Activated CD4-positive, alpha-beta T cell treated with anti-CD3 and anti-CD28 coated beads for 1 hour (primary cell): ENCODE measurements around the gene FAM20C.

ENCODE experiments used
- DNase-seq: peaks from one replicate; pipeline ENCODE4 v3.0.0-alpha.2; 2020

FAM20C gene

GRCh38 chr7:159370-160270 lies 32.8 kb upstream of the FAM20C start:
- no peak for DNase-seq

GRCh38 chr7:160958-161725 lies 31.2 kb upstream of the FAM20C start:
- no peak for DNase-seq

GRCh38 chr7:162632-163297 lies 29.6 kb upstream of the FAM20C start:
- DNase-seq = no peak

DNA sequence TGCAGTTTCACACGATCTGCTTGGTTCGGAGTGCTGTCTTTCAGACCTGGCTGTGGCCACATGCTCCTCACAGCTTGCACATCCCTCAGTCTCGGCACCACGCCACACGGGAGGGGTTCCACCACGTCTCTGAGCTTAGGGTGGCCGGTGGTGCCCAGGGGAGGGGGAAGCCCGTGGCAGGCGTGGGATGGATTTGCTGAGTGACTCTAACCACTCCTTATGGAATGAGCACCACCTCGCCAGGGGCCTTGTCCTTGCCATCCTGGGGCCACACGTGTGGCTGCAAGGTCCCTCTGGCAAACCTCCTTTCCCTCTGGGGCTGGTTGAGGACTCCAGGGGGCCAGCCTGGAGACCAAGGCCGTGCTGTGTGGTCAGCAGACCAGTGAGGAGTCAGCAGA lies 29.1 kb upstream of the FAM20C start:
- DNase-seq = no peak

DNA sequence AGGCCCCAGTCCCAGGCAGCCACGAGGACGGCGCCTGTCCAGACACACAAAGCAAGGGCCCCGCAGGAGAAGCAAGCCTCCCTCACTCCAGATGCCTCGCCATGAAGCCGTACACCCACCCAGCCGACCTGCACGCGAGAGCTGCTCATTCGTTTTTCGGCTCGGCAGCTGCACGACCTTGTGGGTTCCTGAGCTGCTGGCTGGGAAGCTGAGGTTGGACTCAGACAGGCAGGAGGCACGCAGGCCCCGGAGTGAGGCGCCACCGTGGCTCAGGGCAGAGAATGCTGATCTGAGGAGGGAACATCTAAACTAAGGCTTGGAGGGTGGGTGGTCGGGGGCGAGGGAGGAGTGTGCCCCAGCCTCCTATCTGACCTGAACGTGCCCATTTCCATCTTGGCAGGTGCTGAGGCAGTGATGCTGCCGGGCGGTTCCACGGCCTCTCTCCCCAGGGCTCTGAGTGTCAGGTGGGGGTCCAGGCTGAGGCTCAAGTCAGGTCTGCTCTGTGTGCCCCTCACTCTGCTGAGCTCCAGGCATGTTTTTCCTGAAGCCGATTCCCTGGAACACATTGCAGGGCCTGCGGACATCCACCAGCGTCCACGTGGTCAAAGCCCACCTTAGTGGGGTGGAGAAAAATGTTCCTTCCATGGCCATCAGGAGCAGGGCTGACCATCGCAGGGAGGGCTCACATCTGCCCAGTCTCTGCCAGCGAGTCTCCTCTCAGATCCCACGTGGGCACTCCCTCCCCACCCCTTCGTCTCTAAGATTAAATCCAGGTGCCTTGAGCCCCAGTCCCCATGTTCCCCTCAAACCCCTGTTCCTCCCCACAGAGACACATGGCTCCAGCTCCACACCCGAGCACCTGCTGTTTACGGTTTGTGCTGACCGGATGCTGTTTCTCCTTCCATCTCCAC lies 28.1 kb upstream of the FAM20C start:
- no peak for DNase-seq

DNA sequence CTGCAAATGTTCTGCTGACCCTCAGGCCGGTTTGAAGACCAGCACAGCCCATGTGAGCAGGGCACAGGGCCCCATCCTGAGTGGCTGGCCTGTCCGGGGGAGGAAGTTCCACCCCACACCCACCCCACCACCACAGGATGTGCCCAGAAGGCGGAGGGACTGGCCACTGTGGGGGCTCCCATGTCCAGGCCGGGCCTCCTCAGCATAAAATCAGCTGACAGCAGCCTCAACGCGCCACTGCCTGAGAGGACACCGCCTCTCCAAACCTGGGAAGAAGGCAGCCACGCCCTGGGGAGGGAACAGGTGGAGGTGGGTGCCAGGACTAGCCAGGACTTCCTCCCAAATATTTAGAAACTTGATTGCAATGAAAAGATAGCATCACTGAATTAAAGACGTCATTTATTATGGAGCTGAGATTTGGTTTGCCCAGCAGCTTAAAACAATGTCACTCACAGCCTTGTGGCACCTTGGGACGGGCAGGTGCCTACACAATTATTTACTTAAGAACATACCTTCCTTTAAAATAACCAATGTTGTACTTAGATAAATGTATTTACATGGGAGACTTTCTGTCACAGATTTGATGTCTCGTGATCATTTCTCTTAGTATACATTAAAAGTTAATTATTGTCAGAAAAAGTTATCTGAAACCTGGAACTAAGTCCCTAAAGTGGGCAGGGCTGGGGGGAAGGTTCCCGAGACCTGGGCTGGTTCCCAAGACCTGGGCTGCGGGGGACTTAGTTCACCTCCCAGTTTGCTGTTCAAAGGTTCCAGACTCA lies 27.3 kb upstream of the FAM20C start:
- no peak for DNase-seq

DNA sequence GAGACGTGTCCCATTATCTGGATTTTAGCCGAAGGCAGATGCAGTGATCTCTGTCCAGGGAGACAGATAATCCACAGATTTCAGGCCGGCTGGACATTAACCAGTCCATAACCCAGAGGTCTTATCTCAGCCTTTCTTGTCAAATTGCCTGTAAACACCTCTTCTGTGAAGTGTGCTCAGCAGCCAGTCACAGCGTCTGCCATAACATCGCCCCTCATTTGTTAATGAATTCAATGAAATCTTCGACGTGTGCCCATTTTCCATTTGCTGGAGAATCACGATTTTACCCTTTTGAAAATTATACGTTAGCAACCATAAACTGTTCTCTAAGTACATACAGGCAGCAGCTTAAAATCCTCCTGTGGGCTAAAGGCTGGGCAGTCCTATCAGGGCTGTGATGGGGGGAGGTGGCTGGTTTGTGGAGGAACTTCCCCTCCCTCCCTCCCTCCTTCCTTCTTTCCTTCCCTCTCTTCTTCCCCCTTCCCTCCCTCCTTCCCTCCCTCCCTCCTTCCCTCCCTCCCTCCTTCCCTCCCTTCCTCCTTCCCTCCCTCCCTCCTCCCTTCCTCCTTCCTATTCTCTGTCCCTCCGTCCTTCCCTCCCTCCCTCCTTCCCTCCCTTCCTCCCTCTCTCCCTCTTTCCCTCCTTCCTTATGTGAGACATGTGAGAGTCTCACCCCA lies 26.6 kb upstream of the FAM20C start:
- DNase-seq = no peak

DNA sequence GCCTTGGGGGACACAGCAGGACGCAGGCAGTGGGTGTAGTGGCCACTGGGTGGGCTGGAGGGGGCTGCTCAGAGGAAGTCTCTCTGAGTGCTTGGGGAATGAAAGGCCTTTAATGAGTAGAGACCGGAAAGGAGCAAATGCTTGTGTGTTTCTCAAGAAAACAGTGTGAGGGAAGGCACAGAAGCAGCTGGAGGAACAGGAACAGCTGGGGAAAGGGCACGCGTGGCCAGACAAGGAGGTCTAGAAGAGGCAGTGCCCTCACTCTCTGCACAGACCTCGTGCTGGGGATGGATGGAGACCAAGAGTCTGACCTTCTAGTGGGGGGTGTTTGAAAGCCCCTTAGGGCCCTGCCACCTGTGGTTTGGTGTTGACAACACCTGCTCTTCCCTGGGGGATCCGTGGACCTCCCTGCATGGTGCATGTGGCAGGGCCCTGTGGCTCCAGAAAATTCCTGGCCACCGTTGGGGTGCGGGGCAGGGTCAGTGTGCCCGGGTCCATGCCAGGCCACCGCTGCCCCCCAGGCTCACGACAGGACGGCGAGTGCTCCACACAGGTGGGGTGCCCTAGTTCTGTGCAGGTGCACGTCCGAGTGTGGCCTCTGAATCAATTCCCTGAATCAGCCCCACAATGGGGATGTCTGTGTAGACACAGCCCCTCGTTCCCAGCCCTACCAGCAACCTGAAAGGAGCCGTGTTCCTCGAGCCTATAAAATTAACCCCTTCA lies 25.9 kb upstream of the FAM20C start:
- DNase-seq = no peak

DNA sequence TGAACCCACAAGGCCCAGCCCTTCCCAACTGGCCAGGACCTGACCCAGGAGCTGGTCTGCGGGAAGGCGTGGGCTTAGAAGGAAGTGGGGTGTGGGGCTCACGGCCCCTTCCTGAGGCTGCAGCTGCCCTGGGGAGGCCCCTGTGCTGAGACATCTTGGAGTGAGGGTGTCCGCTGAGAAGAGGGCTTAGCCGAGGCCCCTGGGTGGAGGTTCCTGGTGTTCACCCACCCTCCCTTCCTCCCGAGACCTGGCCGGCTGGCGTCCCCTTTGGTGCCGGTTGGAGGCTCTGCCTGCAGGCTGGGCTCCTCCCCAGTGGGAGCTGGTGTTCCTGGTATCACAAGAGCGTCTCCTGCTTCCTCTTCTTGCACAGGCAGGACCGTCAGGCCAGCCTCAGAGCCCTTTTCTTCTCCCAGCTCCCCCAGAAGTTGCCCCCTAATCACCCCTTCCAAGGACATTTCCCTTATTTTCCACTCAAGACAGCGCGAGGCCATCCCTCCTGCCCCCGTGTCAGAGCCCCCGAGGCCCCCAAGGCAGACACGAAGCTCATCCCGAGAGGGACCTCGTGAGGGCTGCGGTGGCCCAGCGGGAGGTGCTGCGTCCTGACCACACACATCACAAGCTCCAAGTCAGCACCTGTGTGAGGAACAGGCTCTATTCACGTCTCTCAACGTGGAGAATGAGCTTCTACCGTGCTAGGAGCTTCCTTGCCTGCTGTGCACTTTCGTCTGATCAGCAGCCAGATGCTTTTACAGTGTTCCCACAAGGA lies 25.1 kb upstream of the FAM20C start:
- DNase-seq = no peak

- no peak for DNase-seq
These were observed 24.2 kb upstream of the FAM20C start for GRCh38 chr7:167976-168791.

DNA sequence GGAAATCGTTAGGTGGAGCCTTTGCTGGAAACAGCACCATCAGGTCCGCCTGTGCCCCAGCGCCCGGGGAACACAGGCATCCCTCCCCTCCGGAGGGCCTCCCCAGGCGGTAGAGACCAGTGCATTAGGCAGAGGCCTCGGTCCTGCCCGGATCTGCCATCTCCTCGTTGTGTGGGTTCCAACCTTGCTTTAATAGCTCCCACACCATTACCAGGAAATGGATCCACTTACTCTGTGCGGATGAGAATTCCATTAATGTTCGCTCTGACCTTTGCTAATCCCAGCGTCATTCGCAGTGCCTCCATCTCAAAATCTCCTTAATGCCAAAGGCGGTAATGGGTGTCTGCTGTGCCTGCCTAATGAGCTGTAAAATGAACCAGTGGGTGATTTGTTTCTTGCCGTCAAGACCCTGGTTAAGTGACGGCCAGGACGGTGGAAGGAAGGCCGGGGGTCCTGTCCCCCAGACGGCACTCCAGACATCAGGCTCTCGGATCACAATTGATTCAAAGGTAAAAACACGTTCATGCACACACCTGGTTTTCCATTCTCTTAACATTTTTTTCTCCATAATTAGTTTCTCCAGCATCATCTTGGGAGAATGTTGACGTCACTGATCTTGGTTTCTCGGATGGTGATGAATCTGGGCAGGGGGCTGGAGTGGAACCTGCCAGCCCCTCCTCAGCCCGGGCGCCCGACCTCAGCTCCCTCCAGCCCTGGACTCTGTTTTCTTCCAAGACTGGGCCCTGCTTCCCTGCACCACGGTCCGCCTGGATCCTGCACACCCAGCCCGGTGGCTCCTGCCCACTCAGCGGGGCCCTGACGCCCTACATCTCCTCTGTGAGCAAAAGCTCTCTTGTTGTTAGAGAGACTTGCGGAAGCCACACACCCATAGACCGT lies 22.8 kb upstream of the FAM20C start:
- no peak for DNase-seq

GRCh38 chr7:170551-171363 lies 21.6 kb upstream of the FAM20C start:
- no peak for DNase-seq

DNA sequence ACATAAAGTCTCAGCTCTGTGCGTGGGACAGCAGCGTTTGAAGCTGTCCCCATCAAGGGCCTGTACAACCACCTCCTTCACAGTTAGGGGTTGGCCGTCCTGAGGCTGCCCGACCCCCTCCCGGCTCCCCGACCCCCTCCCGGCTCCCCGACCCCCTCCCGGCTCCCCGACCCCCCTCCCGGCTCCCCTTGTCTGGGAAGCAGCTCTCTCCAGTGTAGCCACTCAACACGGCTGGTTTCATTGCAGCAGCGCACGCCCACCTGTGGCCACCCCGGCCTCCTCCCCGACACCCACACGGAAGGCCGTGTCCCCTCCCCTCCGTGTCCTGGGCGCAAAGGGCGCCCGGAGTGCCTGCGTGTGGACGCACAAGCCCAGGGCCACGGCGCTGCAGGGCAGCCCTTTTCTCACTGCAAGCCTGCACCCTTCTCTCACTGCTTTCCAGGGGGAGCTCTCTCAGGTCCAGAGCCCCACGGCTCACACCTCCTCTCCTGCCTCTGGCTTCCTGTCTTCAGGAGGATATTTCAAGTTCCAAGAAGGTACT lies 20.9 kb upstream of the FAM20C start:
- DNase-seq = no peak

- DNase-seq = no peak
These were observed 20.4 kb upstream of the FAM20C start for GRCh38 chr7:171912-172515.

DNA sequence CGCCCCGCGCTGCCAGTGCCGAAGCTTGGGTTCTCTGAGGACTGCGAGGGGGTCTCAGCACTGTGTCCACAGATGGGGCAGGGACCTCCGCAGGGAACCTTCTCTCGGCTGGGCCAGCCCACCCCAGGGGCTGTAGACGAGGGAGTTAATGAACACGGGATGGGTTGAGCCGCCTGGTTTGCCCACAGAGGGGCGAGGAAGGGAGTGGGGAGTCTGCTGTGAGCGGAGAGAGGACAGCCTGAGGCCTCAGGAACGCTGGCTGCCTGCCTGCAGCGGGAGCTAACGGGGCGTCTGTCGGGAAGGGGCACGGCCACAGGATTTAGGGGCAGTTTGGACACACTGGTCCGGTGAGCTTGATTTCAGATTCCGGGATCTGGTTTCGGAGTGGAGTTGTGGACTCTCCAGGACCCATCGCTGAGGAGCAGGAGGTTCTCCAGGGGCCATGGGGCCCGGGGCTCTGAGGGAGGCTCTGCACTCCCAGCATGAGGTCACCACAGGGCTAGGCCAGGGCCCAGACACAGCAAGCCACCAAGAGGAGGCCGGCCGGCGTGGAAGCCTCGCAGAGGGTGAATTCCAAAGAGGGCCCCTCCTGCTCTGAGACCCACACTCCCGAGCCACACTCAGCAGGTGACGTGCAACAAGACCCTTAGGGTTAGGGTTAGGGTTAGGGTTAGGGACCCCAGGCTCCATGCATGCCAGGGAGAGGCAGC lies 19.0 kb upstream of the FAM20C start:
- no peak for DNase-seq
